Natural killer cell treated with Interleukin-12 subunit alpha and Interleukin-12 subunit beta and Interleukin-15 and Interleukin-18, amount 100 ng/mL, for 72 hours (primary cell): ENCODE data around the gene AATK. TPM values are rescaled to one million over a fixed set of nuclear protein-coding genes. Genes with fewer than 3 reads are reported as not detected.

Experiments
- ATAC-seq, 2 donors: fragments of 150-1000 bp; cut with Tn5 transposase in 1 of 2; sonication (Bioruptor Pico), chemical (Tn5 transposase) in 1 of 2; 2 replicates each; pipeline ENCODE4 v1.10.0; 2021
- DNase-seq: peaks from one replicate; pipeline ENCODE4 v3.0.0; 2022; ENCODE audit warnings: low spot score
- H3K27ac Mint-ChIP-seq, 2 donors: 1 replicate in 1 of 2; 2 replicates in 1 of 2; pipeline ENCODE4 v1.8.0; 2022; ENCODE audit warnings: mixed read lengths in 2 of 2, mild to moderate bottlenecking in 1 of 2, moderate library complexity in 1 of 2
- H3K27me3 Mint-ChIP-seq, 2 donors: 1 replicate in 1 of 2; 2 replicates in 1 of 2; pipeline ENCODE4 v1.8.0; 2022; ENCODE audit warnings: mixed read lengths in 2 of 2
- H3K36me3 Mint-ChIP-seq: one replicate; pipeline ENCODE4 v1.8.0; 2022; ENCODE audit warnings: mixed read lengths
- H3K4me1 Mint-ChIP-seq, 2 donors: 1 replicate in 1 of 2; 2 replicates in 1 of 2; pipeline ENCODE4 v1.8.0; 2022; ENCODE audit warnings: low read depth in 2 of 2, mixed read lengths in 2 of 2, mild to moderate bottlenecking in 1 of 2
- H3K4me3 Mint-ChIP-seq: one replicate; pipeline ENCODE4 v1.8.0; 2022; ENCODE audit warnings: mixed read lengths
- H3K9me3 Mint-ChIP-seq: 2 replicates; pipeline ENCODE4 v1.8.0; 2022; ENCODE audit warnings: mixed read lengths
- total RNA-seq, 2 donors: library from RNA; stranded (reverse); gene quantifications; one replicate each; pipeline ENCODE4 v1.2.3, GENCODE V29; 2022

The AATK gene
- total RNA-seq, 2 donors from 2014 or later: 1.8 to 7.6 TPM

DNA sequence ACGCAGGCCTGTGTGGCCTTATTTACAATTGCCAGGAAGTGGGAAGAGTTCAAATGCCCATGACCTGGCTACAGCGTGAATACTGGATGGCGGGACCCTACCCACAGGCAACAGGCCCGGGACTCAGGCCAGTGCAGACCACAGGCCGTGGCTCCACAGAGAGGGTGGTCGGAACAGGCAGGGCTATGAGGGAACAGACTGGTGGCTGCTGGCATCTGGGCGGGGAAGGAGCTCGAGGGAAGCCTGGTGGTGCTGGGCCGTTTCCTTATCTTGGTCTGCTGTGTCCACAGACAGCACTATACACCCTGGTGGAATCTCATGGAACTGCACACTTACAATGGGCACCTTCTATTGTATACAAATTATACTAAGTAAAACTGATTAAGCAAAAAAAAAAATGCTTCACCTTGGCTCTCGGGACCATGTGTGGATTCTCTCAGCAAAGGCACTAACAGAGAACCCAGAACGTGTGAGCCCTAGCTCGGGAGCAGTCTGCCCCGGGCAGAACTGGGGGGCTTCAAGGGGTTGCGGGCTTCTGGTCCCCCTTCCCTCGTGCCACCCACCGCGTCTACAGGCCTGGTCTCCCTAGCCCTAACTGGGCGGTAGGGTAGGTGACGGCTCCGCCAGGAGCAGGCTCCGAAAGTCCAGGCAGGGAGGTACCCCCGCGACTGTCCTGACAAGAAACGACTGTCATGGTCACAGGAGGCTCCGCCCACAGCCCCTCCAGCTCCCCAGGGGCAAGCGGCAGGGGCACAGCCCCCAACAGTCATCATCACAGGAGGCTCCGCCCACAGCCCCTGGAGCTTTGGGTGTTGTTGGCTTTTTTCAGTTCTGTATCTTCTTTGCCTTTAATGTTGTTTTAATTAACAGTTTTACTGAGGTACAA is 34.9 kb upstream of the AATK start:
- H3K9me3 Mint-ChIP-seq: no peaks in the 10 kb centered on the region
- H3K27ac Mint-ChIP-seq: no peak overlapping the region
- no peaks in the 10 kb centered on the region for H3K27me3 Mint-ChIP-seq
- H3K36me3 Mint-ChIP-seq: no peaks in the 10 kb centered on the region
- H3K4me1 Mint-ChIP-seq: no peaks in the 10 kb centered on the region
- no peak for DNase-seq
- ATAC-seq: peak in 1 of 2 donors; percentile 43
- H3K4me3 Mint-ChIP-seq: no peak overlapping the region

- no peaks in the 10 kb centered on the region for H3K9me3 Mint-ChIP-seq
- ATAC-seq (no peak), DNase-seq (no peak)
- no peaks in the 10 kb centered on the region for H3K4me1 Mint-ChIP-seq
- no peaks in the 10 kb centered on the region for H3K27me3 Mint-ChIP-seq
- no peak overlapping the region for H3K4me3 Mint-ChIP-seq
- H3K36me3 Mint-ChIP-seq: no peaks in the 10 kb centered on the region
- no peak overlapping the region for H3K27ac Mint-ChIP-seq
Measured at GRCh38 chr17:81200201-81200600, 34.2 kb upstream of the AATK start.

DNA sequence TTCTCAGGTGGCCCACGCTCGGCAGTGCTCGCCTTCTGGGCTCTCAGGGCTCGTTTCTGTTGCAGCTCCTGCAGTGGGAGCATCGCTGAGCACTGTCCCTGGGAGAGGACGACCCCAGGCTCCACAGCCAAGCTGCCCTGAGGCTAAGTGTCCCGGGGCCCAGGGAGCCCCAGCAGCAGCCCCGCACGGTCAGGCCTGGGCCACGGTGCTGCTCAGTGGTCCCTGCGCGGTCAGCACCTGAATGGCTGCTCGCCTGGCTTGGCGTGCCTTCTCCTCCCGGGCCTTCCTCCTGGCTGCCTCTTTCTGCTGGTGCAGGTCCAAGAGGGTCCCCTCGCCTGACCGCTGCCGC is 33.4 kb upstream of the AATK start:
- ATAC-seq: no peak
- Mint-ChIP-seq H3K4me3 (no peak overlapping the region), H3K27ac (no peak overlapping the region), H3K9me3 (no peaks in the 10 kb centered on the region), H3K27me3 (no peaks in the 10 kb centered on the region), H3K4me1 (no peaks in the 10 kb centered on the region), H3K36me3 (no peaks in the 10 kb centered on the region)
- DNase-seq: no peak

DNA sequence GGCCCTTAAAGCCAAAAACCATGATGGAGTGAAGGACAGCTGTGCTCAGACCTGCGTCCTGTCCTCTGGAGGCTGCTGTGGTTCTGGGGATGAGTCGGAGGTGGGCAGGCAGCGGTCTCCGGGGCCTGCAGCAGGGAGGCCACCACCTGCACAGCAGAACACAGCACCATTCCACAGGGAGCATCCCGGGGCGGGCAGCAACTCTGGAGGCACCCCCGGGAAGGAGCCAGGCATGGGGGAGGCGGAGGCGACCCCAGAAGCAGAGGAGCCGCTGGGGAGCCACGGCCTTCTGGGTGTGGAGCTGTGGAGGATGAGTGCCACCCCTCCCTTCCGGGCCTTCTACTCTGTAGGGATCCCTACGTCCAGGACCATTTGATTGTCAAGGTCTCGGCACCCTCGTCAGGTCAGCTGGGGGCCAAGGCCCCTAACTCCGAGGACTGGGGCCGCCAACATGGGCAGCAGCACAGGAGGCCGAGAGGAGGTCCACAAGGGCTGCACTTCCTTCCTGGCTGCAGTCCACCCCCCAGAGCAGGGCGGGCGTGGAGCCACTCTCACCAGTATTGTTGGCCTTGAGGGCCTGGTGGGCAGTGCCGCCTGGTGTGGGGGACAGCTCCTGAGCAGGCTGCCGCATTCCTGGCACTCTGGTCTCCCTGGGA is 32.9 kb upstream of the AATK start:
- no peak overlapping the region for H3K27ac Mint-ChIP-seq
- no peaks in the 10 kb centered on the region for H3K36me3 Mint-ChIP-seq
- no peak overlapping the region for H3K4me3 Mint-ChIP-seq
- DNase-seq (no peak), ATAC-seq (no peak)
- H3K27me3 Mint-ChIP-seq: no peaks in the 10 kb centered on the region
- H3K4me1 Mint-ChIP-seq: no peaks in the 10 kb centered on the region
- H3K9me3 Mint-ChIP-seq: no peaks in the 10 kb centered on the region

DNA sequence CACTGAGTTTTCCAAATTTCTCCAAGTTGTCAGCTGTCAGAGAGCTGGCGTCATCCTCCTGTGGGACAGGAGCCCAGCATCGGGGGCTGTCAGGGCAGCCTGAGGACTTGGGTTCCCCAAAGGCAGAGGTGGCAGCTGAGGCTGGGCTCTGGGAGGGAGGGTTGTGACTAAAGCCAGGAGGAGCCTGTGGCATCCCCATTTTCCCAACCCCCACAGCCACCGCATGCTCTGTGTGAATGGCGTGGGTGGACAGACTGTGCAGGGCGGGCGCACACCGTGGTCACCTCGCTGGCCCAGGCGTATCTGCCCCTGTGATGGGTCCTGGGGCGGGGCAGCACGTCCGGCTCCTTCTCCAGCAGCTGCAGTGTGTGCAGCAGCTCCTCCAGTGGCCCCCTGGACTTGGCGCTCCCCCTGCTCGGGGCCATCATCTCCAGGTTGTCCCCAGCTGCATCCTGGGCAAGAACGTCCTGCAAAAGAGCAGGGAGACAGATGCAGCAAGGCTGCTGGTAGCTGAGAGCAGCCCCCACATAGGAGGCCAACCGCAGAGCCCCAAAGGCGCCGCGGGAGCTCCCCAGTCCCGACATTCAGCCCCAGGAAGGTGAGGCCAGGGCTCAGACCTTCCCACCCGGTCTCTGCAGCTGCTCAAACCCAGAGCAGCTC is 31.9 kb upstream of the AATK start:
- ATAC-seq (no peak), DNase-seq (no peak)
- Mint-ChIP-seq H3K9me3 (no peaks in the 10 kb centered on the region), H3K36me3 (no peaks in the 10 kb centered on the region), H3K4me1 (no peaks in the 10 kb centered on the region), H3K27me3 (no peaks in the 10 kb centered on the region), H3K27ac (no peak overlapping the region), H3K4me3 (no peak overlapping the region)

- H3K27ac Mint-ChIP-seq: no peak overlapping the region
- H3K27me3 Mint-ChIP-seq: no peaks in the 10 kb centered on the region
- H3K4me3 Mint-ChIP-seq: no peak overlapping the region
- no peaks in the 10 kb centered on the region for H3K4me1 Mint-ChIP-seq
- H3K9me3 Mint-ChIP-seq: no peaks in the 10 kb centered on the region
- H3K36me3 Mint-ChIP-seq: no peaks in the 10 kb centered on the region
- ATAC-seq (no peak), DNase-seq (no peak)
Measured at GRCh38 chr17:81197409-81197795, 31.4 kb upstream of the AATK start.

GRCh38 chr17:81196505-81197408 is 30.7 kb upstream of the AATK start:
- no peak overlapping the region for H3K4me3 Mint-ChIP-seq
- H3K4me1 Mint-ChIP-seq: no peaks in the 10 kb centered on the region
- ATAC-seq (no peak), DNase-seq (no peak)
- no peaks in the 10 kb centered on the region for H3K9me3 Mint-ChIP-seq
- H3K27me3 Mint-ChIP-seq: no peaks in the 10 kb centered on the region
- no peak overlapping the region for H3K27ac Mint-ChIP-seq
- H3K36me3 Mint-ChIP-seq: no peaks in the 10 kb centered on the region

DNA sequence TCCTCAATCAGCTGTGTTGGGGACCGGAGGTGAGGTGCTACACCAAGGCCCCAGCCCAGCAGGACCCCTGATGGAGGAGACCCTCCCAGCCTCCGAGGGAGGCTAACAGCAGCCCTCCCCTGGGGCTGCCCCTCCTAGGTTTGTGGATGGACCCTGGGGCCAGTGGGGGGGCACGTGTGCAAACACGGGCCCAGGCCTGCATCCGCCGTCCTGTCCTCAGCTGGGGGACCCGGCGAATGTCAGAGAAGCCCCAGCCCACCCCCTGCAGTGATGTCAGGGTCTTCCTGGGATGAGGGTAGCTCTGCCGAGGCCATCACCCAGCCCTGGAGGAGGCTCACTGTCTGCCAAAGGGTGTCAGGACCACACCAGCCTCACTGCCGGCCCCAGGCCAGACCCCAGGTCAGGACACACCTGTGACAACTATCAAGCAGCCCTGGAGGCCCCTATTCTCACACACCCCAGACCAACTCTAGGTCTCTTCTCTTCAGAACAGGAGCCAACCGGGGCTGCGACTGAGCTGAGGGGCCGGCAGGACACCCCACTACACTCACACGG is 30.0 kb upstream of the AATK start:
- H3K4me1 Mint-ChIP-seq: no peaks in the 10 kb centered on the region
- ATAC-seq (no peak), DNase-seq (no peak)
- H3K4me3 Mint-ChIP-seq: no peak overlapping the region
- H3K36me3 Mint-ChIP-seq: no peaks in the 10 kb centered on the region
- H3K27me3 Mint-ChIP-seq: no peaks in the 10 kb centered on the region
- no peak overlapping the region for H3K27ac Mint-ChIP-seq
- H3K9me3 Mint-ChIP-seq: no peaks in the 10 kb centered on the region

- Mint-ChIP-seq H3K9me3 (no peaks in the 10 kb centered on the region), H3K4me1 (no peaks in the 10 kb centered on the region), H3K4me3 (no peak overlapping the region), H3K36me3 (no peaks in the 10 kb centered on the region), H3K27me3 (no peaks in the 10 kb centered on the region), H3K27ac (no peak overlapping the region)
- ATAC-seq (no peak), DNase-seq (no peak)
Measured at GRCh38 chr17:81194941-81195901, 29.2 kb upstream of the AATK start.

GRCh38 chr17:81194225-81194760 is 28.3 kb upstream of the AATK start:
- H3K36me3 Mint-ChIP-seq: no peaks in the 10 kb centered on the region
- ATAC-seq (no peak), DNase-seq (no peak)
- no peaks in the 10 kb centered on the region for H3K27me3 Mint-ChIP-seq
- no peak overlapping the region for H3K27ac Mint-ChIP-seq
- no peaks in the 10 kb centered on the region for H3K9me3 Mint-ChIP-seq
- H3K4me1 Mint-ChIP-seq: no peaks in the 10 kb centered on the region
- H3K4me3 Mint-ChIP-seq: no peak overlapping the region

DNA sequence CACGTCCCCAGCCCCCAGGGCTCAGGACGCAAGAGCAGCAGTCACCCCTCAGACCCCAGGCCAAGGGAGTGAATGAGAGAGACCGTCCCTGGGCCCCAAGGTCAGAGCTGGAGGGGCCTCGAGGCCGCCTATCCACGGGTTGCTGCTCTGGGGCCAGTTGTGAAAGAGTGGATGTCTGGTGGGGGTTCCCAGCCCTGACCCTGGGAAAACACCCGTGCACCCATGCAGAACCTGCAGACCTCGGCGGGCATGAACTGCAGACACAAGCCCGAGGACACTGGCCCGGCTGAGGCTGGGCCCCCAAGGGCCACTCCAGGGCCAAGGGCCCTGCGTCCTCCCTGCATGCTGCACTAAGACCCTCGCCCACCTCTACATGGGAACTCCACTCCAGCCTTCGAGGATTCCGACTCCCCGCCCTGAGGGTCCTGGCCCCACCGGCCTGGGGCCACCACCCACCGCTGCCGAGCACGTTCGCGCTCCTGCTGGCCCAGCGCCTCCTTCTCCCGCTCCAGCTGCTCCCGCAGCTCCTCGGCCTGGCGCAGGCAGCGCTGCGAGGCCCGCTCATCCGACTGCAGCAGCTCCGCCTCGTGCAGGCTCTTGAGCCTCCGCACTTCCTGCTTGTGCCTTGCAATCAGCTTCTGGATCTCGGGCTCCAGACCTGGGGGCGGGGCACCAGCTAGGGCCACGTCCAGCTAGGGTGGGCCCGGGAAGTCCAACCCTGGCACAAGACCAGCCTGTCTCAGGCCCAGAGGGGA is 27.6 kb upstream of the AATK start:
- H3K36me3 Mint-ChIP-seq: no peaks in the 10 kb centered on the region
- no peaks in the 10 kb centered on the region for H3K4me1 Mint-ChIP-seq
- no peak overlapping the region for H3K4me3 Mint-ChIP-seq
- no peak overlapping the region for H3K27ac Mint-ChIP-seq
- ATAC-seq: no peak
- H3K9me3 Mint-ChIP-seq: no peaks in the 10 kb centered on the region
- H3K27me3 Mint-ChIP-seq: no peaks in the 10 kb centered on the region
- DNase-seq: no peak

GRCh38 chr17:81193051-81193410 is 27.0 kb upstream of the AATK start:
- DNase-seq: no peak
- Mint-ChIP-seq H3K27me3 (no peaks in the 10 kb centered on the region), H3K9me3 (no peaks in the 10 kb centered on the region), H3K27ac (no peak overlapping the region), H3K4me1 (no peaks in the 10 kb centered on the region), H3K36me3 (no peaks in the 10 kb centered on the region), H3K4me3 (no peak overlapping the region)
- no peak for ATAC-seq
